Ascending aorta (tissue), 2 donors: ENCODE measurements around the gene DNAH3. TPM values are rescaled to one million over a fixed set of nuclear protein-coding genes. Genes with fewer than 3 reads are reported as not detected.
A peak's percentile ranks its signal among the peaks of the same experiment; 100 is the strongest.
"Not testable (repeated sequence)": the region's sequence is repeated elsewhere in the genome, so short reads cannot be mapped to it uniquely, and the experiment has no call there.

Source experiments
- DNase-seq, 2 donors: peaks; one replicate each; pipeline ENCODE4 v3.0.0-alpha.2; 2019; ENCODE audit warnings: low spot score in 2 of 2
- H3K27ac ChIP-seq, 2 donors: fragments of 200-600 bp; sonication (generic); one replicate each; pipeline ENCODE4 v1.5.1; 2016 to 2017; ENCODE audit warnings: mild to moderate bottlenecking in 1 of 2
- H3K27me3 ChIP-seq: fragments of 200-600 bp; sonication (generic); one replicate; pipeline ENCODE4 v1.5.1; 2017
- H3K36me3 ChIP-seq, 2 donors: fragments of 200-600 bp; sonication (generic); one replicate each; pipeline ENCODE4 v1.5.1; 2016
- H3K4me1 ChIP-seq, 2 donors: fragments of 200-600 bp; sonication (generic); one replicate each; pipeline ENCODE4 v1.5.1; 2016 to 2017; ENCODE audit warnings: mild to moderate bottlenecking in 1 of 2
- H3K4me3 ChIP-seq, 2 donors: fragments of 200-600 bp; sonication (generic); one replicate each; pipeline ENCODE4 v1.5.1; 2016 to 2017; ENCODE audit warnings: mild to moderate bottlenecking in 1 of 2
- H3K9me3 ChIP-seq, 2 donors: fragments of 200-600 bp; sonication (generic); one replicate each; pipeline ENCODE4 v1.5.1; 2016
- CTCF ChIP-seq, 3 experiments: fragments of 200-600 bp in 2 of 3; fragments of 450-650 bp in 1 of 3; sonication (generic) in 2 of 3; IDR thresholded peaks; one replicate each; pipeline ENCODE4 v1.5.1; 2016 to 2019; ENCODE audit warnings: antibody characterized with exemption in 3 of 3, mild to moderate bottlenecking in 1 of 3, moderate library complexity in 1 of 3
- intact Hi-C: fragments of 100-400 bp; cut with DNase I; formaldehyde crosslinking; loops from one replicate; pipeline ENCODE4 v1.15.1; 2023
- total RNA-seq: library from RNA; depleted of rRNA; stranded (reverse); fragments of >200 nt; gene quantifications from one replicate; pipeline ENCODE4 v1.1.0, GENCODE V29; 2016

DNAH3 gene
- total RNA-seq, 1 donor from 2014 or later: 0.32 TPM

- no peak for DNase-seq
- H3K36me3 ChIP-seq: no peaks in the 10 kb centered on the region
- intact Hi-C loops: no loop called here
- no peak overlapping the region for H3K4me3 ChIP-seq
- TF ChIP-seq CTCF (IDR thresholded peaks at IDR 0.05): no peak
- no peaks in the 10 kb centered on the region for H3K9me3 ChIP-seq
- H3K4me1 ChIP-seq: no peaks in the 10 kb centered on the region
- no peak overlapping the region for H3K27ac ChIP-seq
- no peaks in the 10 kb centered on the region for H3K27me3 ChIP-seq
Measured at GRCh38 chr16:20938426-20938825, 212.2 kb downstream of the DNAH3 start.

- no peak overlapping the region for H3K27ac ChIP-seq
- DNase-seq: no peak
- TF ChIP-seq CTCF (IDR thresholded peaks at IDR 0.05): no peak
- no peaks in the 10 kb centered on the region for H3K36me3 ChIP-seq
- no peak overlapping the region for H3K4me3 ChIP-seq
- intact Hi-C loops: no loop called here
- H3K4me1 ChIP-seq: no peaks in the 10 kb centered on the region
- H3K27me3 ChIP-seq: no peaks in the 10 kb centered on the region
- no peaks in the 10 kb centered on the region for H3K9me3 ChIP-seq
Measured at GRCh38 chr16:20937736-20938135, 212.9 kb downstream of the DNAH3 start.

GRCh38 chr16:20933589-20933988 is 217.1 kb downstream of the DNAH3 start:
- Histone ChIP-seq H3K27ac (no peak overlapping the region), H3K4me3 (no peak overlapping the region), H3K9me3 (no peaks in the 10 kb centered on the region), H3K4me1 (peaks cover 6 to 14% of the 10 kb centered on the region in 2 donors), H3K27me3 (no peaks in the 10 kb centered on the region), H3K36me3 (no peaks in the 10 kb centered on the region)
- intact Hi-C loops: no loop called here
- TF ChIP-seq CTCF (IDR thresholded peaks at IDR 0.05): no peak
- DNase-seq: no peak

GRCh38 chr16:20931066-20931600 is 219.5 kb downstream of the DNAH3 start:
- intact Hi-C loops: no loop called here
- no peaks in the 10 kb centered on the region for H3K27me3 ChIP-seq
- H3K36me3 ChIP-seq: no peaks in the 10 kb centered on the region
- no peak for DNase-seq
- H3K27ac ChIP-seq: peak overlapping the region; percentile 52 to 82
- no peaks in the 10 kb centered on the region for H3K9me3 ChIP-seq
- H3K4me1 ChIP-seq: peaks cover 6 to 14% of the 10 kb centered on the region in 2 donors
- no peak overlapping the region for H3K4me3 ChIP-seq
- no peak for TF ChIP-seq CTCF (IDR thresholded peaks at IDR 0.05)

GRCh38 chr16:20930365-20930690 is 220.3 kb downstream of the DNAH3 start:
- Histone ChIP-seq H3K27me3 (no peaks in the 10 kb centered on the region), H3K36me3 (peaks cover 0 to 3% of the 10 kb centered on the region in 2 donors), H3K9me3 (no peaks in the 10 kb centered on the region), H3K4me3 (no peak overlapping the region), H3K4me1 (peaks cover 6 to 14% of the 10 kb centered on the region in 2 donors), H3K27ac (peak overlapping the region; percentile 52 to 82)
- intact Hi-C loops: no loop called here
- no peak for DNase-seq
- no peak for TF ChIP-seq CTCF (IDR thresholded peaks at IDR 0.05)

GRCh38 chr16:20929676-20930364 is 220.8 kb downstream of the DNAH3 start:
- DNase-seq: peak in 1 of 2 donors; percentile 78
- H3K27me3 ChIP-seq, H3K36me3 ChIP-seq, H3K4me3 ChIP-seq, H3K9me3 ChIP-seq, intact Hi-C loops: not testable (repeated sequence)
- H3K27ac ChIP-seq: peak overlapping the region; percentile 52 to 82
- peaks cover 6 to 14% of the 10 kb centered on the region in 2 donors for H3K4me1 ChIP-seq
